Spleen (tissue), 11 donors: ENCODE measurements around the gene FEM1B. TPM values are rescaled to one million over a fixed set of nuclear protein-coding genes. Genes with fewer than 3 reads are reported as not detected.
A peak's percentile ranks its signal among the peaks of the same experiment; 100 is the strongest.

ENCODE experiments used
- DNase-seq: peaks from one replicate; pipeline ENCODE4 v3.0.0-alpha.2; 2020
- H3K27ac ChIP-seq, 8 donors: fragments of 200-600 bp; sonication (generic) in 7 of 8; 1 replicate in 4 of 8; 2 replicates in 4 of 8; pipeline versions ENCODE4 v1.5.0 to v1.8.0; 2016 to 2021; ENCODE audit warnings: inconsistent platforms in 4 of 8, mild to moderate bottlenecking in 4 of 8, moderate library complexity in 1 of 8
- H3K27me3 ChIP-seq, 7 donors: fragments of 200-600 bp; sonication (generic) in 6 of 7; replicated peaks in 1 of 7; 1 replicate in 4 of 7; 2 replicates in 3 of 7; pipeline versions ENCODE4 v1.5.0 to v1.8.0; 2016 to 2021; ENCODE audit warnings: inconsistent platforms in 3 of 7, mild to moderate bottlenecking in 1 of 7
- H3K36me3 ChIP-seq, 6 donors: fragments of 200-600 bp; sonication (generic) in 5 of 6; 1 replicate in 4 of 6; 2 replicates in 2 of 6; pipeline versions ENCODE4 v1.5.0 to v1.8.0; 2016 to 2021; ENCODE audit warnings: inconsistent platforms in 2 of 6
- H3K4me1 ChIP-seq, 6 donors: fragments of 200-600 bp; sonication (generic) in 5 of 6; 1 replicate in 3 of 6; 2 replicates in 3 of 6; pipeline versions ENCODE4 v1.5.0 to v1.8.0; 2016 to 2021; ENCODE audit warnings: inconsistent platforms in 3 of 6
- H3K4me3 ChIP-seq, 8 donors: fragments of 200-600 bp; sonication (generic) in 7 of 8; 1 replicate in 4 of 8; 2 replicates in 4 of 8; pipeline versions ENCODE4 v1.5.0 to v1.8.0; 2016 to 2021; ENCODE audit warnings: inconsistent platforms in 4 of 8, mild to moderate bottlenecking in 4 of 8, moderate library complexity in 2 of 8
- H3K9me3 ChIP-seq, 8 donors: fragments of 200-600 bp; sonication (generic) in 7 of 8; 1 replicate in 4 of 8; 2 replicates in 4 of 8; pipeline versions ENCODE4 v1.5.0 to v1.8.0; 2016 to 2021; ENCODE audit warnings: inconsistent platforms in 4 of 8
- CTCF ChIP-seq, 11 experiments: fragments of 200-600 bp in 7 of 11; fragments of 450-650 bp in 4 of 11; sonication (generic) in 4 of 11; IDR thresholded peaks in 8 of 11; conservative IDR thresholded peaks in 3 of 11; 1 replicate in 7 of 11; 2 replicates in 4 of 11; pipeline versions ENCODE4 v1.4.0 to v1.8.0; 2016 to 2021; ENCODE audit warnings: antibody characterized with exemption in 11 of 11, inconsistent platforms in 4 of 11, mild to moderate bottlenecking in 1 of 11
- POLR2A ChIP-seq, 3 donors: fragments of 450-650 bp; IDR thresholded peaks; one replicate each; pipeline ENCODE4 v1.5.1; 2017; ENCODE audit warnings: antibody characterized with exemption in 3 of 3, mild to moderate bottlenecking in 1 of 3
- POLR2AphosphoS5 ChIP-seq, 3 donors: sonication (generic); formaldehyde crosslinking; IDR thresholded peaks; one replicate each; pipeline ENCODE4 v1.5.1; 2017; ENCODE audit warnings: antibody characterized with exemption in 3 of 3
- WGBS, 5 donors: extraction: QIAGEN DNeasy Blood & Tissue Kit in 3 of 5; methylation state at CpG; one replicate each; pipeline versions ENCODE4 v1.1.5 to v1.1.7; 2013 to 2018; 5-methylcytosine and 5-hydroxymethylcytosine counted together
- intact Hi-C: fragments of 100-400 bp; cut with DNase I; formaldehyde crosslinking; loops from one replicate; pipeline ENCODE4 v1.15.0; 2023; ENCODE audit warnings: low total_unique reads
- polyA plus RNA-seq, 3 donors: library from polyadenylated mRNA; stranded (reverse); fragments of 200-250 nt; gene quantifications; one replicate each; pipeline ENCODE4 v1.2.1, GENCODE V29; 2013
- total RNA-seq, 7 donors: library from RNA; depleted of rRNA in 3 of 7; stranded (reverse); fragments of >200 nt in 3 of 7; fragmentation: NEBNext Ultra II Directional in 4 of 7; extraction: Animal tissue kit (Norgen Biotek cat#: 25700) in 4 of 7; gene quantifications; one replicate each; pipeline versions ENCODE4 v1.1.0 to v1.2.1, GENCODE V29; 2016 to 2021
- donor health status: healthy with polysubstance abuse.
- donor health status: DM: no; HTN: no; CAD: no; lungs with moderate emphysema.
- donor health status: DM: no; HTN: no; CAD: no.
- donor health status: Bipolar disorder and iron deficiency.
- donor health status: healthy.
- donor health status: DM: no; HTN: no; CAD: no.
- donor health status: DM: yes; HTN: yes; CAD: no.

The FEM1B gene
- total and polyA plus RNA-seq, 10 donors, result 6.2 to 63.5 (median 44.9) TPM

DNA sequence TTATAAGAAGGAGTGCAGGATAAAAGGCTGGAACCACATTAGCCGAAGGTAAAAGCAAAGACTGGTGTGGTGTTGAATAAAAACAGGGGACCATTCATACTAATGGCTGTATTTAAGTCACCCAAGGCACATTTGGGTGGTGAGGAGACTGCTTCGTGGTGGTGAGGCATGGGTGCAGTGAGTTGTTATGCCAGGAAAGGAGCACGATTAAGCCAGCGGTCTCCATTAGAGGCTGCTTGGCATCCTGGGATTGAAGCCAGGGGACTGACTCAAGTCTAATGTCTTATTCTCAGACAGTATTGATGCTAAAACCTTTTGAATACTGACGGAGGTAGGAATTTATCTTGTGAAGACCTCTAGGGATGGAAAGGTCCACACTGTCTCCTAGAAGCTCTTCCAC lies 21.9 kb downstream of the FEM1B start:
- TF ChIP-seq CTCF (IDR thresholded peaks at IDR 0.05 in 8 of 11, conservative IDR thresholded peaks at IDR 0.05 in 3 of 11) (no peak), POLR2AphosphoS5 (IDR thresholded peaks at IDR 0.05) (no peak), POLR2A (IDR thresholded peaks at IDR 0.05) (no peak)
- H3K4me1 ChIP-seq, result peaks cover 8 to 53% (median 30%) of the 10 kb centered on the region in 6 donors
- peaks cover 0 to 15% (median 0%) of the 10 kb centered on the region in 6 donors for H3K36me3 ChIP-seq
- 61 to 73% (median 70%) methylated on average over 5 of the region's 5 CpGs for WGBS, 5 donors
- peak overlapping the region in 6 of 8 donors; percentile 15 to 64 (median 36) for H3K4me3 ChIP-seq
- H3K27me3 ChIP-seq, result no peaks in the 10 kb centered on the region
- H3K27ac ChIP-seq, result peak overlapping the region; percentile 55 to 80 (median 71)
- intact Hi-C loops, result no loop called here
- no peaks in the 10 kb centered on the region for H3K9me3 ChIP-seq
- peak; percentile 31 for DNase-seq

- H3K27me3 ChIP-seq, result no peaks in the 10 kb centered on the region
- H3K4me3 ChIP-seq, result no peak overlapping the region
- H3K4me1 ChIP-seq, result peaks cover 8 to 44% (median 25%) of the 10 kb centered on the region in 6 donors
- peaks cover 0 to 12% (median 0%) of the 10 kb centered on the region in 6 donors for H3K36me3 ChIP-seq
- peak; percentile 29 for DNase-seq
- TF ChIP-seq POLR2AphosphoS5 (IDR thresholded peaks at IDR 0.05) (no peak), POLR2A (IDR thresholded peaks at IDR 0.05) (no peak)
- 77 to 91% (median 86%) methylated on average over 6 of the region's 6 CpGs for WGBS, 5 donors
- no peaks in the 10 kb centered on the region for H3K9me3 ChIP-seq
- intact Hi-C loops, result loop anchor here (10.0 kb wide), 1 partner anchor 46 kb away; no protein-coding TSS in a partner anchor
- peak overlapping the region in 4 of 8 donors; percentile 69 to 80 (median 76) for H3K27ac ChIP-seq
Observed at GRCh38 chr15:68300115-68300940, 22.8 kb downstream of the FEM1B start.

- no peak overlapping the region for H3K4me3 ChIP-seq
- H3K27me3 ChIP-seq, result no peaks in the 10 kb centered on the region
- intact Hi-C loops, result loop anchor here (10.0 kb wide), 1 partner anchor 46 kb away; no protein-coding TSS in a partner anchor
- peak overlapping the region in 1 of 8 donors; percentile 80 for H3K27ac ChIP-seq
- peaks cover 8 to 38% (median 23%) of the 10 kb centered on the region in 6 donors for H3K4me1 ChIP-seq
- 89 to 94% (median 91%) methylated on average over 8 of the region's 8 CpGs for whole genome bisulfite sequencing, 5 donors
- TF ChIP-seq POLR2AphosphoS5 (IDR thresholded peaks at IDR 0.05), result no peak
- TF ChIP-seq CTCF (IDR thresholded peaks at IDR 0.05 in 8 of 11, conservative IDR thresholded peaks at IDR 0.05 in 3 of 11), result no peak
- TF ChIP-seq POLR2A (IDR thresholded peaks at IDR 0.05), result no peak
- peaks cover 0 to 11% (median 0%) of the 10 kb centered on the region in 6 donors for H3K36me3 ChIP-seq
- no peaks in the 10 kb centered on the region for H3K9me3 ChIP-seq
- peak; percentile 31 for DNase-seq
Observed at GRCh38 chr15:68301301-68301700, 23.8 kb downstream of the FEM1B start.

DNA sequence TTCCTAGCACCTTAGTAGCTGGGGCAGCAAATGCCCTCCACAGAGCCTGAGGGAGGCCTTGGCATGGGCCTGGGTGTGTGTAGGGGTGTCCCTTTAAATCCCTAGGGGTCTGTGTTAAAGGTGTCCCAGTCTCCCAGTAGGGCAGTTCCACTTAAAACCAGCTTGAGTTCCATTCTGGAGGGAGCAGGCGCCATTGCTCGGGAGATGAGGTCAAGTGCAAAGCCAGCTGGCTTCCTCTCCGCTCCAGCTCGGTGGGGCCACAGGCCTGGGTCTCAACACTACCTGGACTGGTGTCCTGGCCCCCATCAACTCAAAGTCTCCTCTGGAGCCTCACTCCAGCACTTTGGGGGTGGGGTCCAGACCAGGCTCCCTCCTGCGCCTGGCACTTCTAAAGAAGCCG lies 25.2 kb downstream of the FEM1B start:
- H3K9me3 ChIP-seq, result no peaks in the 10 kb centered on the region
- TF ChIP-seq POLR2A (IDR thresholded peaks at IDR 0.05) (no peak), CTCF (IDR thresholded peaks at IDR 0.05 in 8 of 11, conservative IDR thresholded peaks at IDR 0.05 in 3 of 11) (no peak), POLR2AphosphoS5 (IDR thresholded peaks at IDR 0.05) (no peak)
- peaks cover 8 to 47% (median 29%) of the 10 kb centered on the region in 6 donors for H3K4me1 ChIP-seq
- H3K27ac ChIP-seq, result no peak overlapping the region
- H3K36me3 ChIP-seq, result peaks cover 0 to 2% (median 0%) of the 10 kb centered on the region in 6 donors
- intact Hi-C loops, result loop anchor here (10.0 kb wide), 1 partner anchor 48 kb away; no protein-coding TSS in a partner anchor
- peaks cover 0 to 6% (median 0%) of the 10 kb centered on the region in 7 donors for H3K27me3 ChIP-seq
- 93 to 100% (median 95%) methylated on average over 2 to 6 of the region's 6 CpGs for WGBS, 5 donors
- no peak overlapping the region for H3K4me3 ChIP-seq
- DNase-seq, result peak; percentile 39
